Measurements from ENCODE around the gene ZXDA.
A peak's percentile ranks its signal among the peaks of the same experiment; 100 is the strongest.

The ZXDA gene

DNA sequence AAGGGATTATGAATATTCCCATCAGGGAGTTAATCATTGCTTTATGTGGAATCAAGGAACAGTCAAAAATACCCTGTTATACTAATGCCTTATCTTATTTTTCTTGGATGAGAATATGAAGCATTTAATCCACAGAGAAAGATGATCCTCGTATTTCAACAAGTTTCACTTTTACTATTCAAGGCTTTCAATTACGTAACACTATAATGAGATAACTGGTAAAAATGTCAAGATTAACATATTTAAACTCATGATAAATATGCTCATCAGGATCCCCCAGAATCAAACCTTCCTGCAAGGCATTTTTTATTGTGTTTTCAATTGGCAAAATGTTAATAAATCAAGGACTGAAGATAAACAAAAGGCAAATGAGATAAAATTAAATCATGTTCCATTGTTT, 5.1 kb downstream of the ZXDA start:
- no peak for DNase-seq (ENCODE audit: low read depth, low spot score)
- TF ChIP-seq, protein P1, sequence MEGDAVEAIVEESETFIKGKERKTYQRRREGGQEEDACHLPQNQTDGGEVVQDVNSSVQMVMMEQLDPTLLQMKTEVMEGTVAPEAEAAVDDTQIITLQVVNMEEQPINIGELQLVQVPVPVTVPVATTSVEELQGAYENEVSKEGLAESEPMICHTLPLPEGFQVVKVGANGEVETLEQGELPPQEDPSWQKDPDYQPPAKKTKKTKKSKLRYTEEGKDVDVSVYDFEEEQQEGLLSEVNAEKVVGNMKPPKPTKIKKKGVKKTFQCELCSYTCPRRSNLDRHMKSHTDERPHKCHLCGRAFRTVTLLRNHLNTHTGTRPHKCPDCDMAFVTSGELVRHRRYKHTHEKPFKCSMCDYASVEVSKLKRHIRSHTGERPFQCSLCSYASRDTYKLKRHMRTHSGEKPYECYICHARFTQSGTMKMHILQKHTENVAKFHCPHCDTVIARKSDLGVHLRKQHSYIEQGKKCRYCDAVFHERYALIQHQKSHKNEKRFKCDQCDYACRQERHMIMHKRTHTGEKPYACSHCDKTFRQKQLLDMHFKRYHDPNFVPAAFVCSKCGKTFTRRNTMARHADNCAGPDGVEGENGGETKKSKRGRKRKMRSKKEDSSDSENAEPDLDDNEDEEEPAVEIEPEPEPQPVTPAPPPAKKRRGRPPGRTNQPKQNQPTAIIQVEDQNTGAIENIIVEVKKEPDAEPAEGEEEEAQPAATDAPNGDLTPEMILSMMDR (IDR thresholded peaks at IDR 0.05; ENCODE audit: low read depth, low read length) = no peak
- in situ Hi-C loops (cut with HindIII; ENCODE audit: low sequenced_read_pairs) = no loop called here
- no peak overlapping the region for H3K4me3 ChIP-seq (ENCODE audit: low read depth, low read length)

DNA sequence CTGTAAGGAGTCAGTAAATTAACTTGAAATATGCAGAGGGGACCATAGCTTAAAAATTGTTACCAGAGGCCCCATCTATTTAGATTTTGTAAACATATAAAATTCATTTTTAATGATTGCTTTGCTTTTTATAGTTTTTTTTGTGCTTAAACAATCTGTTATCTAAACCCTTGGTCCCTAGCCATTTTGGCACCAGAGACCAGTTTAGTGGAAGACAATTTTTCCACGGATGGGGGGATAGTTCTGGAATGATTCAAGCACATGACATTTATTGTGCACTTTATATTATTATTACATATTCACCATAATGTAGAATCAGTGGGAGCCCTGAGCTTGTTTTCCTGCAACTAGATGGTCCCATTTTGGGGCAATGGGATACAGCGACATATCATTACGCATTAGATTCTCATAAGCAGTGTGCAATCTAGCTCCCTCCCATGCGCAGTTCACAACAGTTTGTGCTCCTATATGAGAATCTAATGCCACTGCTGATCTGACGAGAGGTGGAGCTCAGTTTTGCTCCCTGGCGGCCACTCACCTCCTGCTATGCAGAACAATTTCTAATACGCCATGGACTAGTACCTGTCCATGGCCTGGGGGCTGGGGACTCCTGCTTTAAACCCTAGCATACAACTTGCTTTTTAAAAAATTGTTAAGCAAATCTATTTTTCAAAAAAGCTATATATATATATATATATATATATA, 5.9 kb downstream of the ZXDA start:
- no peak overlapping the region for H3K4me3 ChIP-seq (ENCODE audit: low read depth, low read length)
- TF ChIP-seq, protein P1 (IDR thresholded peaks at IDR 0.05; ENCODE audit: low read depth, low read length) = no peak
- in situ Hi-C loops (cut with HindIII; ENCODE audit: low sequenced_read_pairs) = no loop called here
- DNase-seq (ENCODE audit: low read depth, low spot score) = no peak

DNA sequence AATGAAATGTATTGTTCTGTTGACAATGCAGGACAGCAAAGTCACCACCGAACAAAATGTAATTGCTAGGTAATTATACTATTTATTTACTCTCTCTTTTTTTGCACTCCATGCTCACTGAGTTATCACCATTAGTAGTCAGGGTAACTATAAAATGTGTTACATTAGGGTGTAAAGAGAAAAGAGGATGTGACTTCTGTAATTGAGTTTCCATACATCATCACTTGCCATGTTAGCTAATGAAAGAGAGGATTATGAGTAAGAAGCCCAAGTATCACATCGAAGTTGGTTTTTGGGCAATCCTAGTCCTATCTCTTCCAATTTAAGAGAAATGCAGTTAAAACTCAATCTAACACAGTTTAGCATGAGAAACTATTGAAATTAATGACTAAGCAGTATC, 7.6 kb downstream of the ZXDA start:
- in situ Hi-C loops (cut with HindIII; ENCODE audit: low sequenced_read_pairs) = no loop called here

DNA sequence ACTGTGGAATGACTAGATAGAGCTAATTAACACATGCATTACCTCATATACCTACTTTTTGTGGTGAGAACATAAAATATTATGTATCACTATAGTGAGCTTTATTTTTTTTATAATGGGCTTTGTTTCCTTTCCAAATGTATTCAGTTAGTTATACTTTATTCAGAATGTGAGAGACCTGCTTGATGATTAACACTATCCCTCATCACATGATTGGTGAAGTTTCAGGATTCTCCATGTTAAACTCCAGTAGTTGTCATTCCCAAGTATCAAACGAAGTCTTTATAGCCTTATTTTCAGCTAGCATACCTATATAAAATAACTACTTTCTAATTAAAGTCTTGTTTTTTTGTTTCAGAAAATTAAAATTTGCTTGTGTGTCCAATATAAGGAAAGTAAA, 8.8 kb downstream of the ZXDA start:
- H3K4me3 ChIP-seq (ENCODE audit: low read depth, low read length) = no peak overlapping the region
- in situ Hi-C loops (cut with HindIII; ENCODE audit: low sequenced_read_pairs) = no loop called here
- DNase-seq (ENCODE audit: low read depth, low spot score) = no peak
- TF ChIP-seq, protein P1 (IDR thresholded peaks at IDR 0.05; ENCODE audit: low read depth, low read length) = no peak

More for the DNA sequence above, 7.6 kb downstream of the ZXDA start:
- TF ChIP-seq, protein P1 (IDR thresholded peaks at IDR 0.05; ENCODE audit: low read depth, low read length) = no peak
- DNase-seq (ENCODE audit: low read depth, low spot score) = no peak
- H3K4me3 ChIP-seq (ENCODE audit: low read depth, low read length) = no peak overlapping the region

DNA sequence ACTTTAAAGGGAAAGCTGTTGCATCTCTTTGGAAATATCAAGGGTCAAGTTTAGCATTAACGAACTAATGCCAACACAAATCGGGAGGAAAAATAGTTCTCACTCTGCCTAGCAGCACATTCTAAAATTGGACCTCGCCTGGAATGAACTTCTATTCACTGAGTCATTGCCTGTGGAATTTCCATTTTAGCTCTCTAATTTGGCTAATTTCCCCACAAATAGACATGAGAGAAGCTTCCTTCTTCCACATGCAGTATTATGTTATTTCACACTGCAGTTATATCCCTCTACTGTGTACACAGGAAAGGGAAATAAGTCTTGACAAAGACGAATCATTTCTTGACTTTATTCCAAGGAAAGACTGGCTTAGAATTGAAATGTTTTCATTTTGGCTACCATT, 9.3 kb downstream of the ZXDA start:
- TF ChIP-seq, protein P1 (IDR thresholded peaks at IDR 0.05; ENCODE audit: low read depth, low read length) = no peak
- peak; percentile 18 for DNase-seq (ENCODE audit: low read depth, low spot score)
- in situ Hi-C loops (cut with HindIII; ENCODE audit: low sequenced_read_pairs) = no loop called here
- H3K4me3 ChIP-seq (ENCODE audit: low read depth, low read length) = no peak overlapping the region

DNA sequence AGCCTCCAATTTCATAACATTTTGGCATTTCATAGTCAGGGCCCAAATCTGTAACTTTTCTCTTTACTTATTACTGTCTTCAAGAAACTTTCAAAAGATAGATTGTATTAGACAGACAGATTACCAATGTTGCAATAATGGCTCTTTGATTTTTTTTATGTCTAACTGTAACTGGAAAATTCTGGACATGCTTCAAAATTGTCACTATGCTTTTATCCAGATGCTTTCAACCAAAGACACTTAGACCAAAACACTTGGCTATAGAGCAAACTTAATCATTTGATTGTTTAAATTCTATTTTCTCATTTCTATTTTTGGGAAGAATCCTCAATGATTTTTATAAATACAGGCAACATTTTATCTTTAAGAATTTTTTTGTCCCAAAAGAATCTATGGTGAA, 10.4 kb downstream of the ZXDA start:
- in situ Hi-C loops (cut with HindIII; ENCODE audit: low sequenced_read_pairs) = no loop called here
- TF ChIP-seq, protein P1 (IDR thresholded peaks at IDR 0.05; ENCODE audit: low read depth, low read length) = no peak
- DNase-seq (ENCODE audit: low read depth, low spot score) = no peak
- H3K4me3 ChIP-seq (ENCODE audit: low read depth, low read length) = no peak overlapping the region

Data from astrocyte of the spinal cord (primary cell).